GM12872 (cell line): ENCODE results near the gene GAS6.

ENCODE experiments used
- CTCF ChIP-seq: IDR thresholded peaks from 3 replicates; pipeline ENCODE4 v1.5.1; 2011; ENCODE audit warnings: low read depth, mild to moderate bottlenecking, low read length, moderate library complexity; ENCODE audit not compliant: insufficient read depth

Gene GAS6

GRCh38 chr13:113777311-113778260 is 86.3 kb downstream of the GAS6 start:
- no peak for TF ChIP-seq CTCF

GRCh38 chr13:113776231-113777125 is 87.4 kb downstream of the GAS6 start:
- no peak for TF ChIP-seq CTCF

GRCh38 chr13:113775451-113776145 is 88.3 kb downstream of the GAS6 start:
- no peak for TF ChIP-seq CTCF

GRCh38 chr13:113774177-113775107 is 89.4 kb downstream of the GAS6 start:
- TF ChIP-seq CTCF, result no peak

- TF ChIP-seq CTCF, result no peak
Observed at GRCh38 chr13:113771709-113772331, 92.1 kb downstream of the GAS6 start.

- TF ChIP-seq CTCF, result no peak
Observed at GRCh38 chr13:113770937-113771336, 92.9 kb downstream of the GAS6 start.
